GM12873 (cell line): ENCODE data around the gene TFF1.

Experiments
- CTCF ChIP-seq: IDR thresholded peaks from 2 replicates; pipeline ENCODE4 v1.5.1; 2012; ENCODE audit warnings: low read depth, mild to moderate bottlenecking, moderate library complexity, low read length, control low read depth; ENCODE audit not compliant: insufficient read depth; ENCODE audit errors: missing control alignments

Gene TFF1

GRCh38 chr21:42366292-42367010 lies at the start of gene TFF1:
TFF1 (minus strand) TSS chr21:42366535; CDS start chr21:42366495, 40 bp downstream.
- TF ChIP-seq CTCF, result no peak

- TF ChIP-seq CTCF, result no peak
Observed at GRCh38 chr21:42414928-42415769, 48.8 kb upstream of the TFF1 start.

GRCh38 chr21:42414553-42414927 lies 48.2 kb upstream of the TFF1 start:
- no peak for TF ChIP-seq CTCF

- TF ChIP-seq CTCF, result no peak
Observed at GRCh38 chr21:42414066-42414465, 47.7 kb upstream of the TFF1 start.

GRCh38 chr21:42413500-42413899 lies 47.2 kb upstream of the TFF1 start:
- no peak for TF ChIP-seq CTCF

- TF ChIP-seq CTCF, result no peak
Observed at GRCh38 chr21:42413093-42413492, 46.8 kb upstream of the TFF1 start.

GRCh38 chr21:42412636-42412933 lies 46.2 kb upstream of the TFF1 start:
- TF ChIP-seq CTCF, result no peak
